ENCODE data around the gene PCNX1.

DNA sequence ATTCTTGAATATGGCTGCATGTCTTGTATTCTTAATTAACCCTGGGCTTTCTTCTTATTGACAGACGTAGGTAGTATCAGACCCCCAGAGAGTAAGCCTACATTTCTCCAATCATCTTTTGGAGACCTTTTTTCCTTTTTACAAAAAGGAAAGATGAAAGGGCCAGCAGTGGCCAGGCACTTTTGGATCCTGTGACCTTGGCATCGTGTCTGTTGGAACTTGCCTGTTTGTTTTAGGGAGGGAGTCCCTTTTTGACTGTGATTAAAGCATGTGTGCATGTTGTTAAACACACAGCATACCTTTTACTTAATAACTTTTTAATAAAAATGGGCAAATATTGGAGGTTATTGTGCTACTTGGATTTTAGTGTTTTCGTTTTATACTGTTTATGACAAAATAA is 57.2 kb downstream of the PCNX1 start:
- TF ChIP-seq, protein P1, sequence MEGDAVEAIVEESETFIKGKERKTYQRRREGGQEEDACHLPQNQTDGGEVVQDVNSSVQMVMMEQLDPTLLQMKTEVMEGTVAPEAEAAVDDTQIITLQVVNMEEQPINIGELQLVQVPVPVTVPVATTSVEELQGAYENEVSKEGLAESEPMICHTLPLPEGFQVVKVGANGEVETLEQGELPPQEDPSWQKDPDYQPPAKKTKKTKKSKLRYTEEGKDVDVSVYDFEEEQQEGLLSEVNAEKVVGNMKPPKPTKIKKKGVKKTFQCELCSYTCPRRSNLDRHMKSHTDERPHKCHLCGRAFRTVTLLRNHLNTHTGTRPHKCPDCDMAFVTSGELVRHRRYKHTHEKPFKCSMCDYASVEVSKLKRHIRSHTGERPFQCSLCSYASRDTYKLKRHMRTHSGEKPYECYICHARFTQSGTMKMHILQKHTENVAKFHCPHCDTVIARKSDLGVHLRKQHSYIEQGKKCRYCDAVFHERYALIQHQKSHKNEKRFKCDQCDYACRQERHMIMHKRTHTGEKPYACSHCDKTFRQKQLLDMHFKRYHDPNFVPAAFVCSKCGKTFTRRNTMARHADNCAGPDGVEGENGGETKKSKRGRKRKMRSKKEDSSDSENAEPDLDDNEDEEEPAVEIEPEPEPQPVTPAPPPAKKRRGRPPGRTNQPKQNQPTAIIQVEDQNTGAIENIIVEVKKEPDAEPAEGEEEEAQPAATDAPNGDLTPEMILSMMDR (conservative IDR thresholded peaks at IDR 0.05; ENCODE audit: low read length) = no peak
- TF ChIP-seq EZH2phosphoT487 (IDR thresholded peaks at IDR 0.05; ENCODE audit: borderline replicate concordance) = no peak

Measured in Loucy (cell line).